GM13977 (cell line): ENCODE data around the gene MRAP2.

Source experiments
- DNase-seq: peaks from one replicate; pipeline ENCODE4 v3.0.0; 2012; ENCODE audit warnings: low spot score
- CTCF ChIP-seq: IDR thresholded peaks from 2 replicates; pipeline ENCODE4 v1.5.1; 2012; ENCODE audit warnings: mild to moderate bottlenecking, control low read depth; ENCODE audit not compliant: insufficient read depth; ENCODE audit errors: extremely low read depth, missing control alignments
- in situ Hi-C: fragments of 300-500 bp; cut with MboI; formaldehyde crosslinking; loops from one replicate; pipeline ENCODE4 v1.12.0; 2022; ENCODE audit warnings: low sequenced_read_pairs, low pct_unique_long_range_greater_than_20kb, mixed read lengths, inconsistent platforms; ENCODE audit not compliant: unreplicated experiment

Gene MRAP2

GRCh38 chr6:84002226-84002625 lies 31.3 kb upstream of the MRAP2 start:
- no peak for DNase-seq
- in situ Hi-C loops: no loop called here
- no peak for TF ChIP-seq CTCF

DNA sequence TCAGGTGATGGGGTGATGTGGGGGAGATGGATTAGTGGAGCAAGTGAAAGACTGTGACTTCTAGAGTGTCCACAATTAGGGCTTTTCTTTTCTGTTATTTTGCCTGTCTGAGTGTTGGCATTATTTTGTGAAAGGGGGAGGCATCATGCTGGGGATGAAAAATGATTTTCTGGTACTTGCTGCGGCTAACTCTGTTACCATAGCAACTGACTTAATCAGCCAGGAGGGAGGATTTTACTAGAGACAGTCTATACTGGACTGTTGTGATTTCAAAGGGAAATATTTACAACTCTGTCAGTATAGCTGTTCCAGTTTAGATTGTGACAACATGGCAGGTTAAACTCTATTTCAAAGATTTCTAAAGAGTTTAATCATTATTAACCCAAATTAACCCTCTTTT lies 30.4 kb upstream of the MRAP2 start:
- TF ChIP-seq CTCF: no peak
- no peak for DNase-seq
- in situ Hi-C loops: no loop called here

DNA sequence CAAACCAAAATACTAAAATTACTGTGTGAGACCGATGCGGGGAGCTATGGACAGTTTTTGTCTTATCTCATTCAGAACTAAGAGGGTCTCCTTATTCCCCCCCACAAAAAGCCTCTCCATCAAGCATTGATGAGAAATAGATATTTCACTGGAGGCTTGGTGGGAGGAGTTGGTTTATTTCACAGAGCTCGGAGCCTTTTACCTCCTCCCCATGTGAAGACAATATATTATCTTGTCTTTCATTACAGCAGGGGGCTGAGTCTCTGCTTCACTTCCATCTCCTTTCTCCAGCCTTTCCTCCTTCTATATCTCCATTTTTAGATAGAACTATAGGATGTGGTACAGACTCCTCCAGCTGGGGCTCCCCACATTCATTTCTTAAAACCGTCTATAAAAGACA lies 29.9 kb upstream of the MRAP2 start:
- in situ Hi-C loops: no loop called here
- no peak for TF ChIP-seq CTCF
- DNase-seq: no peak

- no peak for DNase-seq
- TF ChIP-seq CTCF: no peak
- in situ Hi-C loops: no loop called here
Measured at GRCh38 chr6:84007871-84008270, 25.7 kb upstream of the MRAP2 start.

DNA sequence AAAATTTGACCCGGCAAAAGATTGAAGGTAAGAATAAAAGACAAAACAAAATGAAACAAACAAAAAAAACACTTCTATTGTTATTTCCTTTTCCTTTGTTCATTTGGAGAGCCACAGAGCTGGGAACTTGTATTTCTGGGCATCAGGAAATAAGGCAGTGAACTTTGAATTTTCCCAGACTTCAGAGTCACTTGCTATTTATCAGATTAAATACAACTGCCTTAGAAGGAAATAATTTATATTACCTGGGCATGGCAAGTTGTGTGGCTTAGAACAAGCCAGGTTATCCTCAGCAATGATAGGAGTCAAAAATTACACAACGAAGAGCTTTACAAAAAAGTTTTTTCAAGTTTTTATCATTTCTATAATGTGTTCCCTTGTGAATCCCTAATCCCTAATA lies 20.2 kb upstream of the MRAP2 start:
- in situ Hi-C loops: no loop called here
- TF ChIP-seq CTCF: no peak
- DNase-seq: no peak

GRCh38 chr6:84013931-84014330 lies 19.6 kb upstream of the MRAP2 start:
- DNase-seq: no peak
- in situ Hi-C loops: no loop called here
- TF ChIP-seq CTCF: no peak

- no peak for TF ChIP-seq CTCF
- in situ Hi-C loops: no loop called here
- no peak for DNase-seq
Measured at GRCh38 chr6:84016029-84016428, 17.5 kb upstream of the MRAP2 start.
